B cell (primary cell): ENCODE results near the gene TSC22D2. TPM values are rescaled to one million over a fixed set of nuclear protein-coding genes. Genes with fewer than 3 reads are reported as not detected.

ENCODE experiments used
- ATAC-seq: fragments of 200-7000 bp; cut with Tn5 transposase; one replicate; pipeline ENCODE4 v1.10.0; 2021; ENCODE audit warnings: low read depth, mild to moderate bottlenecking, moderate number of reproducible peaks, moderate library complexity
- CTCF ChIA-PET: fragments of 350-600 bp; sonication (Branson Sonifier 250); formaldehyde crosslinking; loops from one replicate; lab custom pipeline; 2021; ENCODE audit warnings: antibody characterized with exemption, inconsistent platforms; lab: Charles Lee
- POLR2A ChIA-PET: fragments of 350-600 bp; sonication (Branson Sonifier 250); formaldehyde crosslinking; loops from one replicate; lab custom pipeline; 2021; ENCODE audit warnings: antibody characterized with exemption; lab: Charles Lee
- DNase-seq: peaks from one replicate; pipeline ENCODE4 v3.0.0; 2013
- H2AFZ ChIP-seq: 2 replicates; pipeline ENCODE4 v1.6.1; 2012; ENCODE audit warnings: mild to moderate bottlenecking, low read depth, low read length; ENCODE audit not compliant: insufficient read depth, poor library complexity, severe bottlenecking
- H3K27ac ChIP-seq, 2 donors: 1 replicate in 1 of 2; 2 replicates in 1 of 2; pipeline ENCODE4 v1.5.1; 2012 to 2013; ENCODE audit warnings: low read length in 2 of 2, mild to moderate bottlenecking in 2 of 2, moderate library complexity in 1 of 2
- H3K27me3 ChIP-seq, 4 experiments: fragments of 200-600 bp in 1 of 4; sonication (generic) in 1 of 4; replicated peaks in 1 of 4; 1 replicate in 2 of 4; 2 replicates in 2 of 4; pipeline versions ENCODE4 v1.6.1 to v1.7.0; 2013 to 2016; ENCODE audit warnings: low read length in 3 of 4, mild to moderate bottlenecking in 2 of 4, mixed read lengths in 1 of 4, moderate library complexity in 1 of 4; ENCODE audit not compliant: insufficient read depth in 4 of 4, control insufficient read depth in 3 of 4; ENCODE audit errors: control extremely low read depth in 1 of 4
- H3K36me3 ChIP-seq, 2 experiments: replicated peaks in 1 of 2; 1 replicate in 1 of 2; 2 replicates in 1 of 2; pipeline versions ENCODE4 v1.6.1 to v1.7.1; 2013; ENCODE audit warnings: low read length in 1 of 2; ENCODE audit not compliant: insufficient read depth in 2 of 2, control insufficient read depth in 1 of 2; ENCODE audit errors: control extremely low read depth in 1 of 2, extremely low read depth in 1 of 2
- H3K4me1 ChIP-seq, 2 donors: fragments of 200-600 bp in 1 of 2; sonication (generic) in 1 of 2; 1 replicate in 1 of 2; 2 replicates in 1 of 2; pipeline versions ENCODE4 v1.5.1 to v1.6.1; 2013 to 2017; ENCODE audit warnings: low read length in 2 of 2; ENCODE audit not compliant: control insufficient read depth in 2 of 2, insufficient read depth in 2 of 2
- H3K4me2 ChIP-seq: replicated peaks from 2 replicates; pipeline ENCODE3; 2012; ENCODE audit warnings: mild to moderate bottlenecking, low read depth, low read length; ENCODE audit not compliant: poor library complexity, severe bottlenecking
- H3K4me3 ChIP-seq, 5 experiments: fragments of 200-600 bp in 1 of 5; sonication (generic) in 1 of 5; 1 replicate in 3 of 5; 2 replicates in 2 of 5; pipeline versions ENCODE4 v1.5.1 to v1.7.0; 2011 to 2016; ENCODE audit warnings: low read length in 4 of 5, mild to moderate bottlenecking in 4 of 5, low read depth in 2 of 5, control low read depth in 1 of 5, moderate library complexity in 1 of 5; ENCODE audit not compliant: insufficient read depth in 1 of 5; ENCODE audit errors: control extremely low read depth in 1 of 5, extremely low read depth in 1 of 5
- H3K79me2 ChIP-seq: fragments of 200-600 bp; sonication (generic); one replicate; pipeline ENCODE4 v1.6.0; 2016; ENCODE audit warnings: low read length; ENCODE audit not compliant: control insufficient read depth, insufficient read depth
- H3K9ac ChIP-seq: fragments of 200-600 bp; sonication (generic); 2 replicates; pipeline ENCODE4 v1.6.1; 2017; ENCODE audit warnings: mild to moderate bottlenecking, low read length, moderate library complexity
- H3K9me3 ChIP-seq, 3 donors: one replicate each; pipeline versions ENCODE4 v1.6.1 to v1.7.1; 2013; ENCODE audit warnings: low read length in 2 of 3; ENCODE audit not compliant: control insufficient read depth in 2 of 3, insufficient read depth in 1 of 3; ENCODE audit errors: control extremely low read depth in 1 of 3
- H4K20me1 ChIP-seq: 2 replicates; pipeline ENCODE4 v1.6.0; 2012; ENCODE audit warnings: mild to moderate bottlenecking, low read length; ENCODE audit not compliant: insufficient read depth, control insufficient read depth, poor library complexity, severe bottlenecking
- H3K27ac Mint-ChIP-seq: one replicate; pipeline ENCODE4 v1.8.0; 2021; ENCODE audit warnings: mixed read lengths
- H3K27me3 Mint-ChIP-seq: one replicate; pipeline ENCODE4 v1.8.0; 2021; ENCODE audit warnings: mixed read lengths
- H3K4me1 Mint-ChIP-seq: one replicate; pipeline ENCODE4 v1.8.0; 2021; ENCODE audit warnings: mixed read lengths
- H3K4me3 Mint-ChIP-seq: one replicate; pipeline ENCODE4 v1.8.0; 2021; ENCODE audit warnings: mixed read lengths
- H3K9me3 Mint-ChIP-seq: one replicate; pipeline ENCODE4 v1.8.0; 2022; ENCODE audit warnings: mixed read lengths; ENCODE audit not compliant: insufficient read depth
- CTCF ChIP-seq: fragments of 200-600 bp; IDR thresholded peaks from one replicate; pipeline ENCODE4 v1.8.0; 2022; ENCODE audit warnings: antibody characterized with exemption, mild to moderate bottlenecking
- EZH2 ChIP-seq: IDR thresholded peaks from 2 replicates; pipeline ENCODE4 v1.6.1; 2012; ENCODE audit warnings: borderline replicate concordance, low read depth, mild to moderate bottlenecking, moderate library complexity, low read length; ENCODE audit not compliant: insufficient read depth, poor library complexity, severe bottlenecking
- WGBS: methylation state at CpG from one replicate; pipeline ENCODE4 v1.1.5; 2013; ENCODE audit warnings: missing lambda C conversion rate; ENCODE audit not compliant: insufficient coverage; 5-methylcytosine and 5-hydroxymethylcytosine counted together
- intact Hi-C: fragments of 100-400 bp; cut with micrococcal nuclease; formaldehyde crosslinking; loops from one replicate; pipeline ENCODE4 v1.10.0; 2022
- polyA plus RNA-seq: library from polyadenylated mRNA; depleted of rRNA; stranded (reverse); fragments of >200 nt; gene quantifications from 2 replicates; pipeline ENCODE4 v1.2.3, GENCODE V29; 2012
- total RNA-seq, 2 donors: library from RNA; stranded (reverse); fragments of 120-200 nt in 1 of 2; gene quantifications; 1 replicate in 1 of 2; 2 replicates in 1 of 2; pipeline versions ENCODE4 v1.2.3 to v1.2.4, GENCODE V29; 2013 to 2022

The TSC22D2 gene
- total and polyA plus RNA-seq, 2 donors (not counting 1 experiment from before 2014, with no cell fraction given), result 17.2 to 45.9 TPM

DNA sequence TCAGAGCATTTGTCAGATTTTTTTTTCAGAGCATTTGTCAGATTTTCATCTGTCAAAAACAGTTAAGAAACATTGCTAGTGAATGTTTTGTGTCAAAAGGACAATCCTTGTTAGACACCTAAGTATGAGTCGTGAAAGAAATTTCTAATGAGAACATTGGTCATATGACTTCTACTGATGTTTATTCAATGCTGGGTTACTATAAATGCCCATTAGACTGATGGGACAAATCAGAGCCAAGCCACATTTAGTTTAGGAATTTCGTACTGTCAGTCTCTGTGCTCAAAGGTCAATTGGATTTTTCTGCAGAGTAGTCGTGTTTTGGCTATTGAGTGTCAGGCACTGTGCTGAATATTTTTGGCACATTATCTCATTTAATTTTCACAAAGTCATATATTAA lies 31.6 kb downstream of the TSC22D2 start:
- intact Hi-C loops, result no loop called here
- WGBS, result 100% methylated on average over 1 of the region's 3 CpGs
- Histone ChIP-seq H3K9me3 (no peaks in the 10 kb centered on the region), H3K36me3 (peaks cover 4 to 8% of the 10 kb centered on the region in 2 experiments), H3K27me3 (no peaks in the 10 kb centered on the region), H2AFZ (no peak overlapping the region), H4K20me1 (peaks cover 42% of the 10 kb centered on the region), H3K4me3 (no peak overlapping the region), H3K4me1 (no peaks in the 10 kb centered on the region), H3K79me2 (peaks cover 61% of the 10 kb centered on the region), H3K27ac (no peak overlapping the region), H3K9ac (no peak overlapping the region), H3K4me2 (no peak overlapping the region)
- DNase-seq, result no peak
- POLR2A ChIA-PET, result no interaction called here
- peaks cover 13% of the 10 kb centered on the region for H3K4me1 Mint-ChIP-seq
- H3K9me3 Mint-ChIP-seq, result no peaks in the 10 kb centered on the region
- no peaks in the 10 kb centered on the region for H3K27me3 Mint-ChIP-seq
- no peak for TF ChIP-seq EZH2
- TF ChIP-seq CTCF, result no peak
- H3K4me3 Mint-ChIP-seq, result no peak overlapping the region
- CTCF ChIA-PET, result no interaction called here
- ATAC-seq, result no peak
- H3K27ac Mint-ChIP-seq, result no peak overlapping the region

- Mint-ChIP-seq H3K4me1 (peaks cover 24% of the 10 kb centered on the region), H3K4me3 (no peak overlapping the region), H3K27me3 (no peaks in the 10 kb centered on the region), H3K9me3 (no peaks in the 10 kb centered on the region), H3K27ac (no peak overlapping the region)
- Histone ChIP-seq H3K36me3 (peaks cover 4 to 5% of the 10 kb centered on the region in 2 experiments), H3K27me3 (no peaks in the 10 kb centered on the region), H3K9me3 (no peaks in the 10 kb centered on the region), H2AFZ (no peak overlapping the region), H4K20me1 (peaks cover 42% of the 10 kb centered on the region), H3K4me3 (no peak overlapping the region), H3K4me2 (no peak overlapping the region), H3K9ac (no peak overlapping the region), H3K4me1 (no peaks in the 10 kb centered on the region), H3K79me2 (peaks cover 62% of the 10 kb centered on the region), H3K27ac (no peak overlapping the region)
- POLR2A ChIA-PET, result no interaction called here
- ATAC-seq (no peak), DNase-seq (no peak)
- WGBS, result no CpG with 5 or more reads among the region's 2 CpGs
- intact Hi-C loops, result no loop called here
- TF ChIP-seq EZH2 (no peak), CTCF (no peak)
- CTCF ChIA-PET, result interaction anchor here (0.9 kb wide), 1 partner anchor 34 kb away, joined by 3 read pairs; no protein-coding TSS in a partner anchor
Observed at GRCh38 chr3:150443331-150443741, 35.2 kb downstream of the TSC22D2 start.
